ENCODE data around the gene ZNF837. TPM values are rescaled to one million over a fixed set of nuclear protein-coding genes. Genes with fewer than 3 reads are reported as not detected.

ZNF837 gene
- total RNA-seq, 1 experiment from 2014 or later, result 0.47 TPM

DNA sequence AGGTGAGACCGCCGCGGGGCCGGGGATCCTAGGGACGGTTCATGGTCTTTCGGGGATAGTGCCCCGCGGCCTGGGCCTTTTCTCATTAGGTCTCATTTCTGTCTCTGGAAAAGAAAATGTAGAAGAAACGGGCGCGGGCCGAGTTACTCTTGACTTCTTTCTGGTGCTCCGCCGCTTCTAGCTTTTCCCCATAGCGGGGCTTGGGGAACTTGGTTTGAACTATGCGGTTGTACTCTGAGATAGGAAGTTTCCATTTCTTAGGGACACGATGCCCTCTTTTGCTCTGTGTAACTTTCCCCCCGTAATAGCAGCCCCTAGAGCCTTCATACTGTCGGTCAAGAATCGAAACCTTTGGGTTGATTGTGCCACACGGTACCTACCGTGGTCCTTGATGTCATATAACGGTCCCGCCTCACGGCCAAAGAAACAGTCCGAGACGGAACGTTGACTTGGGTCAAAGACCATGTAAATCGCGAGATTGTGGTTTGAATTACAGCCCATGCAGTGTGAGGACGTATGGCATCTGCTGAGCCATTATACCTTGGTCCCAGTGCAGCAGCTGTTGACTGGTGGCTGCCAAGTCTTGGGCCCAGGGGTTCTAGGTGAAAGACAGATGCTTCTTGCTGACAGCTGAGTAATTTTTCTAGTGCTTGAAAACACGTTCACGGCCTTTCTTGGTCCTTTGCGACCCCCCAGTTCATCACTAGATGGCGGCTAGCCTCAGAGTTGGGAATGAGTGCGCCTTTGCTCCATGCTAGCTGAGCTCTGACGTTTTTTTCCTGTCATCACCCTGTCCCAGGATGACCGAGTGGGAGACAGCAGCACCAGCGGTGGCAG is 6.7 kb upstream of the ZNF837 start:
- intact Hi-C loops (cut with micrococcal nuclease; ENCODE audit: unreplicated experiment), result no loop called here
- CTCF ChIA-PET, result interaction anchor here (1.1 kb wide), 1 partner anchor 133 kb away, joined by 3 read pairs; the partner anchor contains the start of gene ZBTB45
- Mint-ChIP-seq H3K27ac (ENCODE audit: unreplicated experiment) (peak overlapping the region; percentile 99), H3K36me3 (ENCODE audit: insufficient read depth, unreplicated experiment) (peaks cover 87% of the 10 kb centered on the region), H3K4me3 (ENCODE audit: low read depth, unreplicated experiment) (peak overlapping the region; percentile 93), H3K27me3 (ENCODE audit: unreplicated experiment) (no peaks in the 10 kb centered on the region), H3K4me1 (ENCODE audit: low read depth, unreplicated experiment) (peaks cover 36% of the 10 kb centered on the region), H3K9me3 (ENCODE audit: low read depth, unreplicated experiment) (no peaks in the 10 kb centered on the region)
- DNase-seq, result no peak
- TF ChIP-seq, protein P1, sequence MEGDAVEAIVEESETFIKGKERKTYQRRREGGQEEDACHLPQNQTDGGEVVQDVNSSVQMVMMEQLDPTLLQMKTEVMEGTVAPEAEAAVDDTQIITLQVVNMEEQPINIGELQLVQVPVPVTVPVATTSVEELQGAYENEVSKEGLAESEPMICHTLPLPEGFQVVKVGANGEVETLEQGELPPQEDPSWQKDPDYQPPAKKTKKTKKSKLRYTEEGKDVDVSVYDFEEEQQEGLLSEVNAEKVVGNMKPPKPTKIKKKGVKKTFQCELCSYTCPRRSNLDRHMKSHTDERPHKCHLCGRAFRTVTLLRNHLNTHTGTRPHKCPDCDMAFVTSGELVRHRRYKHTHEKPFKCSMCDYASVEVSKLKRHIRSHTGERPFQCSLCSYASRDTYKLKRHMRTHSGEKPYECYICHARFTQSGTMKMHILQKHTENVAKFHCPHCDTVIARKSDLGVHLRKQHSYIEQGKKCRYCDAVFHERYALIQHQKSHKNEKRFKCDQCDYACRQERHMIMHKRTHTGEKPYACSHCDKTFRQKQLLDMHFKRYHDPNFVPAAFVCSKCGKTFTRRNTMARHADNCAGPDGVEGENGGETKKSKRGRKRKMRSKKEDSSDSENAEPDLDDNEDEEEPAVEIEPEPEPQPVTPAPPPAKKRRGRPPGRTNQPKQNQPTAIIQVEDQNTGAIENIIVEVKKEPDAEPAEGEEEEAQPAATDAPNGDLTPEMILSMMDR (IDR thresholded peaks at IDR 0.05; ENCODE audit: unreplicated experiment), result no peak
- TSS peak; percentile 41 for BruUV-seq (replicated peaks)

DNA sequence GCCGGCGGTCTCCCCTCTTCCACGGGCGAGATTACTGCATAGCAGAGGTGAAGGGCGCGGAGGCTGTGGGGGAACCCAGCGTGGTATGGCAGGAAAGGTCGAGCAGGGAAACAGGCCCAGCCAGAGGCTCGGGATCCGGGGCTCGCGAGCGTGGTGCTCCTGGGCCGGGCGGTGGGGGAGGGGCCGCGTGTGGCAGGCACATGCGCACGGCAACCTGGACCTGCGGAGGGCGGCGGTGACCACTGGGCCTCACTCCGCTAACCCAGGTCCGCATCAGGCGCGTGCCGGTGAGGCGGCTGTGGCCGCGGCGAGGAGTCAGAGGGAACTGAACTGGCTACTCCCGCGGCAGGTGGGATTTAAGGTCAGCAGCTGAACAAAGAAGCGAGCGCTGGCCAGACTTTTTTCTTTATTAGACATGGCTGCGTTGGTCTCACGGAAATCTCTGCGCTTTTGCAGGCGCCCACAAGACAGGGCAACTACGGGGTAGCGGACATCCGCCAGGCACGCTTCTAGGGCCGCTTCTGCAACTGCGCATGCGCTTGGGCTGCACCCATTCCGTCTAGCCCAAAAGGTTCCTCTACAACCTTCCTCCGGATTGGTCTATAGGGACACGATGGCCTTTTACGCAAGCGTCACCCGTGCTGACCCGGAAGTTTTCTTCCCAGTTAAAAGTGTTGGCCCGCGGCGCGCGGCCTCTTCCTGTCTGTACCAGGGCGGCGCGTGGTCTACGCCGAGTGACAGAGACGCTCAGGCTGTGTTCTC is 5.9 kb upstream of the ZNF837 start, which contains the start of gene RPS5:
TSS of gene RPS5 (plus strand) at position 694 of the 762 bp plus-strand sequence. CDS start 869 bp downstream, outside the sequence.
- Mint-ChIP-seq H3K27ac (ENCODE audit: unreplicated experiment) (peak within 1 kb of the TSS; percentile 99), H3K36me3 (ENCODE audit: insufficient read depth, unreplicated experiment) (peaks cover 87% of the 10 kb centered on the region), H3K4me3 (ENCODE audit: low read depth, unreplicated experiment) (peak within 1 kb of the TSS; percentile 93), H3K27me3 (ENCODE audit: unreplicated experiment) (no peaks in the 10 kb centered on the region), H3K4me1 (ENCODE audit: low read depth, unreplicated experiment) (peaks cover 43% of the 10 kb centered on the region), H3K9me3 (ENCODE audit: low read depth, unreplicated experiment) (no peaks in the 10 kb centered on the region)
- intact Hi-C loops (cut with micrococcal nuclease; ENCODE audit: unreplicated experiment), result no loop called here
- TSS peak; percentile 82 for BruUV-seq (replicated peaks)
- TF ChIP-seq, protein P1 (IDR thresholded peaks at IDR 0.05; ENCODE audit: unreplicated experiment), result no peak
- DNase-seq, result peak; percentile 97
- CTCF ChIA-PET, result interaction anchor here (1.1 kb wide), 1 partner anchor 133 kb away, joined by 3 read pairs; the partner anchor contains the start of gene ZBTB45

DNA sequence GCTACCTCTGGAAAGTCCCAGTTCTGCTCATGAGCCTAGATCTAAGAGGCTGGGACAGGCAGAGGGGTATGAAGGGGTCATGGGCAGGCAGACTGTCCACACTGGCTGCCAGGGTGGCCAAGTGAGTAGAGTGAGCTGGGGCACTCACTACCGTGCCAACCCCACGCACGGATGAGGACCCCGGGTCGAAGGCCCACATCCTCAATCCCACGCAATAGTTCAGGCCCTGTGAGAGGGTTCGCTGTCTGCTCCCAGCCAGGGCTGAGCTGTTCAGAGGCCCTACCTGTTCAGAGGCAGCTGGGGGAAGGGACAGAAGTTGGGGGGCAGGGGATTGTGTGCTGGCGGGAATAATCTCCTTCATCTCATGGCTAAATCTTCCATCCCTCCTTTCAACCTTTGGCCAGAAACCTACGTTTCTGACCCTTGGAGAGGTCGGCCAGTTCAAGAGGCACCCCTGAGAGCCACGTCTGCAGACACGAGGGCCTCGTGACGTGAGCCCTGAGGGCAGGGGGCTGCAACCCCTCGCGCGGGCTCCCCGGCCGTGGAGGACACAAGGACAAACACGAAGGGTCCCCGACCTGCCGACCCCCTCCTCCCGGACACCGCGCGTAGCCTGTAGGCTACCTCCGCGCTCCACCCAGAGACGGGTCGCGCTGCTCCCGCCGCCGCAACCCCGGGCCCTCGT is 5.2 kb upstream of the ZNF837 start:
- Mint-ChIP-seq H3K36me3 (ENCODE audit: insufficient read depth, unreplicated experiment) (peaks cover 87% of the 10 kb centered on the region), H3K4me1 (ENCODE audit: low read depth, unreplicated experiment) (peaks cover 44% of the 10 kb centered on the region), H3K4me3 (ENCODE audit: low read depth, unreplicated experiment) (peak overlapping the region; percentile 93), H3K9me3 (ENCODE audit: low read depth, unreplicated experiment) (no peaks in the 10 kb centered on the region), H3K27me3 (ENCODE audit: unreplicated experiment) (no peaks in the 10 kb centered on the region), H3K27ac (ENCODE audit: unreplicated experiment) (peak overlapping the region; percentile 99)
- TF ChIP-seq, protein P1 (IDR thresholded peaks at IDR 0.05; ENCODE audit: unreplicated experiment), result no peak
- peak; percentile 30 for DNase-seq
- no TSS peak for BruUV-seq (replicated peaks)
- CTCF ChIA-PET, result interaction anchor here (0.8 kb wide), 1 partner anchor 24 kb away, joined by 4 read pairs; the partner anchor contains the start of gene ZNF497
- intact Hi-C loops (cut with micrococcal nuclease; ENCODE audit: unreplicated experiment), result no loop called here

DNA sequence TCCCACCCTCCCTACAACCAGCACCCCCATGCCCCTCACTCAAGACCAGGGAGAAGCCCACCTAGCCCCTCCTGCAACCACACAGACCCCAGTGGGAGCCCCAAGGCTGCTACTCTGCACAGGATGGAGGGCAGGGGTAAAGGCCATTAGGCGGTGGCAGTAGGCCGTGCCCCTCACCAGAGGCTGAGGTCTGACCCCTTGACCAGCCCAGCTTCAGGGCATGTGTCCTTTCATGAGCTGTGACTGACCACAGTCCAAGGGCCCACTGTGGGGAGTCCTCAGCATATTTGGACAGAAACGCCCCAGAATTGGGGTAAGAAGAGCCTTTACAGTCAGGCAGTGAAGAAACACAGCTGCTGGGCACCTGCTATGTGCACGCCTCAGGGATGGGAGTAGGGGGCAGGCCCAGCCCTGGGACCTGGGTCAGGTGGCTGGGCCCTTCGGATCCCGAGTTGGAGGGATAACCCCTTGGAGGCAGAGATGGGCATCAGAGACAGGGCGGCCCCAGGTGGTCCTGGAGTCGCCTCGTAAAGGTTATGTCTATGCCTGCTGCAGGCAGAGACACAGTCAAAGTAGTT is 4.6 kb upstream of the ZNF837 start:
- Mint-ChIP-seq H3K36me3 (ENCODE audit: insufficient read depth, unreplicated experiment) (peaks cover 87% of the 10 kb centered on the region), H3K4me1 (ENCODE audit: low read depth, unreplicated experiment) (peaks cover 44% of the 10 kb centered on the region), H3K27ac (ENCODE audit: unreplicated experiment) (peak overlapping the region; percentile 99), H3K4me3 (ENCODE audit: low read depth, unreplicated experiment) (peak overlapping the region; percentile 93), H3K27me3 (ENCODE audit: unreplicated experiment) (no peaks in the 10 kb centered on the region), H3K9me3 (ENCODE audit: low read depth, unreplicated experiment) (no peaks in the 10 kb centered on the region)
- intact Hi-C loops (cut with micrococcal nuclease; ENCODE audit: unreplicated experiment), result no loop called here
- TF ChIP-seq, protein P1 (IDR thresholded peaks at IDR 0.05; ENCODE audit: unreplicated experiment), result no peak
- DNase-seq, result no peak
- BruUV-seq (replicated peaks), result no TSS peak
- CTCF ChIA-PET, result interaction anchor here (0.8 kb wide), 1 partner anchor 23 kb away, joined by 4 read pairs; the partner anchor contains the start of gene ZNF497
